Measurements from ENCODE around the gene PCDHGC3.

- no peak for TF ChIP-seq CTCF (conservative IDR thresholded peaks at IDR 0.05; ENCODE audit: low read depth, low read length)
- no peak for TF ChIP-seq EZH2 (IDR thresholded peaks at IDR 0.05; ENCODE audit: borderline replicate concordance, low read depth, low read length, poor library complexity, severe bottlenecking)
Measured at GRCh38 chr5:141489841-141490240, 14.1 kb downstream of the PCDHGC3 start.

Data from A673 (cell line).